Thoracic aorta (tissue), 2 donors: ENCODE data around the gene ATG7. TPM values are rescaled to one million over a fixed set of nuclear protein-coding genes. Genes with fewer than 3 reads are reported as not detected.

ENCODE experiments used
- ATAC-seq: fragments of 150-250 bp; one replicate; pipeline ENCODE4 v1.8.0; 2017; ENCODE audit warnings: low read depth; ENCODE audit not compliant: insufficient number of reproducible peaks, low FRiP score
- DNase-seq: peaks from one replicate; pipeline ENCODE4 v3.0.0-alpha.2; 2020; ENCODE audit warnings: low spot score
- H3K27ac ChIP-seq, 2 donors: fragments of 200-600 bp; sonication (generic); 1 replicate in 1 of 2; 2 replicates in 1 of 2; pipeline ENCODE4 v1.5.1; 2016; ENCODE audit warnings: mild to moderate bottlenecking in 2 of 2, moderate library complexity in 2 of 2
- H3K27me3 ChIP-seq: fragments of 200-600 bp; sonication (generic); replicated peaks from 2 replicates; pipeline ENCODE4 v1.6.0; 2016; ENCODE audit warnings: mild to moderate bottlenecking; ENCODE audit not compliant: insufficient read depth
- H3K36me3 ChIP-seq: fragments of 200-600 bp; sonication (generic); one replicate; pipeline ENCODE4 v1.5.1; 2016
- H3K4me1 ChIP-seq, 2 donors: fragments of 200-600 bp; sonication (generic); 1 replicate in 1 of 2; 2 replicates in 1 of 2; pipeline versions ENCODE4 v1.5.1 to v1.6.0; 2016; ENCODE audit warnings: low read depth in 2 of 2, mild to moderate bottlenecking in 1 of 2; ENCODE audit not compliant: control insufficient read depth in 1 of 2
- H3K4me3 ChIP-seq: fragments of 200-600 bp; sonication (generic); 2 replicates; pipeline ENCODE4 v1.5.1; 2016; ENCODE audit warnings: mild to moderate bottlenecking
- H3K9me3 ChIP-seq: fragments of 200-600 bp; sonication (generic); 2 replicates; pipeline ENCODE4 v1.5.1; 2016
- CTCF ChIP-seq: fragments of 200-600 bp; sonication (generic); IDR thresholded peaks from one replicate; pipeline ENCODE4 v1.5.1; 2019; ENCODE audit warnings: antibody characterized with exemption
- total RNA-seq, 2 donors: library from RNA; depleted of rRNA; stranded (reverse); fragments of >200 nt; gene quantifications; one replicate each; pipeline versions ENCODE4 v1.1.0 to v1.2.3, GENCODE V29; 2016

Gene ATG7
- total RNA-seq, 2 donors from 2014 or later = 56.6 to 88.3 TPM

GRCh38 chr3:11532931-11533391, 260.8 kb downstream of the ATG7 start:
- no peaks in the 10 kb centered on the region for H3K36me3 ChIP-seq
- no peak for DNase-seq
- ATAC-seq = no peak
- H3K9me3 ChIP-seq = no peaks in the 10 kb centered on the region
- no peaks in the 10 kb centered on the region for H3K27me3 ChIP-seq
- peak overlapping the region in 1 of 2 donors; percentile 64 for H3K27ac ChIP-seq
- no peak for TF ChIP-seq CTCF
- H3K4me1 ChIP-seq = peaks cover 28 to 48% of the 10 kb centered on the region in 2 donors
- H3K4me3 ChIP-seq = no peak overlapping the region

- H3K4me1 ChIP-seq = peaks cover 28 to 48% of the 10 kb centered on the region in 2 donors
- H3K9me3 ChIP-seq = no peaks in the 10 kb centered on the region
- ATAC-seq (no peak), DNase-seq (no peak)
- H3K4me3 ChIP-seq = peak overlapping the region; percentile 36
- no peaks in the 10 kb centered on the region for H3K27me3 ChIP-seq
- TF ChIP-seq CTCF = no peak
- H3K36me3 ChIP-seq = no peaks in the 10 kb centered on the region
- H3K27ac ChIP-seq = peak overlapping the region; percentile 64 to 68
These were observed 262.0 kb downstream of the ATG7 start for GRCh38 chr3:11534011-11534792.

- TF ChIP-seq CTCF = no peak
- Histone ChIP-seq H3K27ac (peak overlapping the region; percentile 64 to 68), H3K36me3 (no peaks in the 10 kb centered on the region), H3K27me3 (no peaks in the 10 kb centered on the region), H3K9me3 (no peaks in the 10 kb centered on the region), H3K4me3 (no peak overlapping the region), H3K4me1 (peaks cover 26 to 43% of the 10 kb centered on the region in 2 donors)
- DNase-seq (no peak), ATAC-seq (no peak)
These were observed 262.6 kb downstream of the ATG7 start for GRCh38 chr3:11534793-11535101.

GRCh38 chr3:11535243-11535960, 263.2 kb downstream of the ATG7 start:
- Histone ChIP-seq H3K4me1 (peaks cover 24 to 37% of the 10 kb centered on the region in 2 donors), H3K36me3 (no peaks in the 10 kb centered on the region), H3K27me3 (no peaks in the 10 kb centered on the region), H3K4me3 (no peak overlapping the region), H3K27ac (no peak overlapping the region), H3K9me3 (no peaks in the 10 kb centered on the region)
- DNase-seq = no peak
- no peak for ATAC-seq
- TF ChIP-seq CTCF = no peak

- TF ChIP-seq CTCF = no peak
- Histone ChIP-seq H3K27ac (no peak overlapping the region), H3K9me3 (no peaks in the 10 kb centered on the region), H3K36me3 (no peaks in the 10 kb centered on the region), H3K4me3 (no peak overlapping the region), H3K4me1 (peaks cover 19 to 33% of the 10 kb centered on the region in 2 donors), H3K27me3 (no peaks in the 10 kb centered on the region)
- DNase-seq (no peak), ATAC-seq (no peak)
These were observed 264.1 kb downstream of the ATG7 start for GRCh38 chr3:11536132-11536935.
